CD4-positive, alpha-beta T cell treated with Interleukin-6 at 100 ng/mL for 8 hours (primary cell): Measurements from ENCODE around the gene FZD2.
"Not testable (repeated sequence)": the region's sequence is repeated elsewhere in the genome, so short reads cannot be mapped to it uniquely, and the experiment has no call there.

ENCODE experiments used
- DNase-seq: peaks from one replicate; pipeline ENCODE4 v3.0.0-alpha.2; 2020; ENCODE audit warnings: mixed read lengths, low spot score

Gene FZD2

DNA sequence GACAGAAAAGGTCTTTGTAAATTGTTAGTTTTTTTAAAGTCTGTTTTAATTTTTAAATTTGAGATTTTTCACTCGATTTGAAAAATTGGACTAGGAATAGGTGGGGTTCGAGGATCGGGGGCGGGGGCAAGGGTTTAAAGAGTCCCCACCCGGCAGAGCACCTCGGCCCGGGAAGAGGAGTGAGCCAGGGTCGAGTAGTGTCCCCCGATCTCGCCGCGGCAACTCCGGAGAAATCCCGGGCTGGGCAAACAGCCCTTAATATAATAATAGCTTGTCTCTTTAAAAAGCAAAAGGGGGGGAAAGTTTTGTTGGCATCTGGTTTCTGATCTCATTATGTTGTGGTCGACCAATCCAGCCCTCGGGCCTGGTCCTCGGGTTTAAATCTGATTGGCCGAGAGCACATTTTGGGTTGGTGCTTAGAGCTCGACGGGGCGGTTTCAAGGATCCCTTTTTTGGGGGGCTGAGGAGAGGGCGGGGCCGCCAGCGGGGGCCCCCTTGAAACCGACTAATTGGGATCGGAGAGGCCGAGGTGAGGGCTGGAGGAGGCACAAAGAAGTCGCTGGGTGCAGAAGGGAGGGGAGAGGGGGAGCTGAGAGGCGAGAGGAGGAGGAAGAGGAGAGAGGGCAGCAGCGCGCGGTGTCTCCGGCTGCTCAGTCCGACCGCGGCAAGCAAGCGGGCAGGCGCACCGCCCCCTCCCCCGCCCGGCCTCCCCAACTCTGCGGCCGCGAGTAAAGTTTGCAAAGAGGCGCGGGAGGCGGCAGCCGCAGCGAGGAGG is at the start of gene FZD2:
TSS of gene FZD2 (plus strand) at position 653 of the 775 bp plus-strand sequence. CDS start 205 bp downstream, outside the sequence.
- peak; percentile 29 for DNase-seq

- DNase-seq: not testable (repeated sequence)
These were observed 45.8 kb upstream of the FZD2 start for GRCh38 chr17:44511241-44512134.

- DNase-seq: no peak
These were observed 39.3 kb upstream of the FZD2 start for GRCh38 chr17:44518032-44518431.

DNA sequence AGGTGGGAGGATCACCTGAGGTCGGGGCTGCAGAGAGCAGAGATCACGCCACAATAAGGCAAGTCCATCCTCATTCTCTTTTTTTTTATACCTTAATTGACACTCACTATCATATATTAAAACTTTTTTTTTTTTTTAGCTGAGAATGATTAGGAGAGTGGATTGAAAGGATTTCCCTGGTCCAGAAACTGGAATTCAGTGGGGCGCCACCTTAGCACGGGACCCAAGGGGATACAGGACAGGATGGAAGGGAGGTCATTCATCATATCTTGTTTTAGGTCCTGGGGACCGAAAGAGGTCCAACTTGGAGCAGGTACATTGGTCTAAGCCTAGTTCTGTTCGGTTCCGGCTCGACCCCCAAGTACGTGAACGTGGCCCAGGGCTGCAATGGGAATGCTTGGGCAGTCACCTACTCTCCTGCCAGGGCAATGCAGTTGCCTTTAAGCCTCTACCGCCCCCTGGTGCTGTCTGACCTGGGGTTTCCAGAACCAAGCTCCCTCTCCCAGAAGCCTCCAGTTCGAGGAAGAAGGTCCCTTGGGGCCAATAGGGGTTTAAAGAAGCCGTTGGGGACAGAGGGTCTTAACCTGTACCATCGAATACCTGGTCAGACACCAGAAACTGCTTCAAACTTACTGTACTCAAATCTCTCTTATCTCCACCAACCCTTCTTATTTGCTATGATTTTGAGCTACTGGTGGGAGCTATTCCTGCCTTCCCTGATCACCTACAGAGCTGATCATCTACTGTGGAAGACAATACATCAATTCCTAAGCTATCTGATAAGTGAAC is 34.2 kb upstream of the FZD2 start:
- peak; percentile 8 for DNase-seq

DNA sequence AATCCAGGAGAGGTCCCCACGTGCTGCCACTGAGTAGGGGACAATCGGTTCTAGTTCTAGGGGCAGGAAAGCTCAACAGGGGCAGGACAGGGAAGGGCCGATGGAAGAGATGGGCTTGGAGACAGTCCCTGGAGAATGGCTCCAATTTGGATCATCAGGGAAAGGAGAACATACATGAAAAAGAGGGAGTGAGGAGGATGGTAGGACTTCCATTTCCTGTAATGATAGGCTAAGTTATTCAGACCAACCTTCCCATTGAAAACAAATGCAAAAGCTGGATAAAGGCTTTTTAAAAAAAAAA is 33.7 kb upstream of the FZD2 start:
- DNase-seq: no peak

GRCh38 chr17:44527102-44527501 is 30.2 kb upstream of the FZD2 start:
- DNase-seq: no peak

DNA sequence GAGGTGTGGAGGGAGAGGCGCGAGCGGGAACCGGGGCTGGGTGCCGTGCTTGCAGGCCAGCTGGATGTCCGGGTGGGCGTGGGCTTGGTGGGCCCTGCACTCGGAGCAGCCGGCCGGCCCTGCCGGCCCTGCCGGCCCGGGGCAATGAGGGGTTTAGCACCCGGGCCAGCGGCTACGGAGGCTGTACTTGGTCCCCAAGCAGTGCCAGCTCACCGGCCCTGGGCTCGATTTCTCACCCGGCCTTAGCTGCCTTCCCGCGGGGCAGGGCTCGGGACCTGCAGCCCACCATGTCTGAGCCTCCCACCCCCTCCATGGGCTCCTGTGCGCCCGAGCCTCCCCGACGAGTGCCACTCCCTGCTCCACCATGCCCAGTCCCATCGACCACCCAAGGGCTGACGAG is 29.3 kb upstream of the FZD2 start:
- no peak for DNase-seq

GRCh38 chr17:44529864-44530263 is 27.4 kb upstream of the FZD2 start:
- DNase-seq: no peak

- no peak for DNase-seq
These were observed 26.3 kb upstream of the FZD2 start for GRCh38 chr17:44530896-44531418.

GRCh38 chr17:44533533-44534246 is 23.6 kb upstream of the FZD2 start:
- peak; percentile 77 for DNase-seq

- no peak for DNase-seq
These were observed 21.0 kb upstream of the FZD2 start for GRCh38 chr17:44536090-44536953.

GRCh38 chr17:44537922-44538321 is 19.4 kb upstream of the FZD2 start:
- DNase-seq: not testable (repeated sequence)

- no peak for DNase-seq
These were observed 17.6 kb upstream of the FZD2 start for GRCh38 chr17:44539673-44540072.

DNA sequence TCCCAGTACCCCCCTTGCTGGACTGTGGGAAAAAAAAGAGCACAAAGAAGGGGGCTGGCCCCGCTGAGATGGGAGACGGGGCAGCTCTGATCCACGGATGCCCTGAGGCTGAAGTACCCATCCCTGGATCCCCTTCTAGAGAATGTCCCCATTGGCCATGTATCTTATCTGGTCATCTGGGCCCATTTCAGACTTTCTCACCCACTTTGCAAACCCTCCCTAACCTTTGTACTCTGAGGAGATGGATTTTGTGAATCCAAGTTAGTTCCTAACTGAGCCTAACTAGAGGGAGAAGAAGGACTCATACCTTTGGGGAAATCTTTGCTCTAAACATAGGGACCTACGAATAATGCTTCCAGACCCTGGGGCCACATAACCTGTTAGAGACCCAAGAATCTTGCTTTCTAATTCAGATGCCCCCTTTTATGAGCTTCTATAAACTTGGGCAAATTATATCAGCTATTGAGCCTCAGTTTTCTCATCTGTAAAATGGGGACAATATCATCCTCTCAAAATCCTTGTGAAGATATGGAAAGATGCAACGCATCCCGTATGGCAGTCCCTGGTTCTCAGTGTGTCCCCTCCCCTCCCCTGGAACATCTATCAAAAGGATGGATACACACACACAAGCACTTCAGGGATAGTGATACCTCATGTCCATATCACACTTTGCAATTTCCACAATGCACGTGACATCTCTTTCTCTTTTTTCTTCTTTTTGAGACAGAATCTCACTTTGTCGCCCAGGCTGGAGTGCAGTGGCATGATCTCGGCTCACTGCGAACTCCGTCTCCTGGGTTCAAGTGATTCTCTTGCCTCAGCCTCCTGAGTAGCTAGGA is 16.8 kb upstream of the FZD2 start:
- DNase-seq: no peak

DNA sequence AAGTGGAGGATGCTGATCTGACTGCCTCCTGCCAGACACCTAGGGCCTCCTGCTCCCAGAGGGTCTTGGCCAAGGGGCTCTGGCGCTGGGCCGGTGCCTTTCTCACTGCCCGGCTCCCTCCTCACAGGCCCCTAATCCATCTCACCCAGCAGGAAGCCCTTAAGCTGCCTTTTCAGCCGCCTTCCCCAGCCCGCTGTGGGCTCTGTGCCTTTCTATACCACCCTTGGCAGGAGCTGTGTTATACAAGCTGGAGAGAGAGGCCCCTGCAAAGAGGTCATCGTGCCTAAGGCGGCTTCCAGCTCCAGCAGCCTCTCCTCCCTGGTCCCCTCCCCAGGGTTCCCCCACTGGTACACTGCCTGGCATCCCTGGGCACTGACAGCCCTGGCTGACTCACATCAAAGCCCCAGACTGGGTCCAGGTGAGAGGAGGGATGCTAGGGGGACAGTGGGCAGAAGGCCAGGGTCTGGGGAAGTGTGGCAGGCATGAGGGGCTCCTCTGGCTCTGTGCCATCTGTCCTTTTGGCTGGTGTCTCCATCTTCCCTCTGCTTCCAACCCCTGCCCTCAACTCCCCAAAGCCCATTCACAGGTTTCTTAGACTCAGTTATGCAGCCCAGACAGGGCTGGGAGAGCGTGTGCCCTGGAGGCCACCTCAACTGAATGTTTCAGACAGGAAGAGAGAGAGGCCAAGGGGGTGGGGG is 15.3 kb upstream of the FZD2 start:
- no peak for DNase-seq

DNA sequence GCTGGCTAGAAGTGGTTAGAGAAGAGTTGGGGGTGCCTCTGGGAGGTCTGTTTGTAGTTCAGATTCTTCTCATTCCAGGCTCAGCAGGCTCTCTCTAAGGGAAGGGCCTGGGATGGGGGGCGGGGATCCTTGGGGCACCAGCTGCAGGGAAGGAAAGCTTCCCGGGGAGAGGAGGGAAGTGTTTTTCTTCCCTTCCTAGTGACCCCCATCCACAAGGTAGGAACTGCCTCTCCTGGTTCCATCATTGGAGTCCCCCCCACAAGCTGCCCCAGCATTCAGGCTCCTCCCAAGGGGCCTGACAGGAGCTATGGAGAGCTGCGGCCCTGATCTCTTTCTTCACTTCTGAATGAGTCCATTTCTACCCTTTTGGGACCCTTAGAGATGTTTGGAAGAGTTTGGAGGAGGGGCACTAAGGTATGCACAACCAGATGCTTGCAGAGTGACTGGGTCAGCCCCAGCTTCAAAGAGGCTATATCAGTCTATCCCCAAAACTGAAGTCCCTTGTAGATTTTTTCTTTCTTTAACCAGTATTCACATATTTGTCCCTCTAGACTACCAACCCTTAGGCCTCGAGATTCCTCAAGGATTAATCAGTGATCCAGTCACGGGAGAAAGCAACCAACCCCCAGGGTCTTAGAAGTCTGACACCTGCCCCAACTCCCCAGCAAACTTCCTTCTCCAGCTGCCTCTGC is 13.9 kb upstream of the FZD2 start:
- DNase-seq: no peak

DNA sequence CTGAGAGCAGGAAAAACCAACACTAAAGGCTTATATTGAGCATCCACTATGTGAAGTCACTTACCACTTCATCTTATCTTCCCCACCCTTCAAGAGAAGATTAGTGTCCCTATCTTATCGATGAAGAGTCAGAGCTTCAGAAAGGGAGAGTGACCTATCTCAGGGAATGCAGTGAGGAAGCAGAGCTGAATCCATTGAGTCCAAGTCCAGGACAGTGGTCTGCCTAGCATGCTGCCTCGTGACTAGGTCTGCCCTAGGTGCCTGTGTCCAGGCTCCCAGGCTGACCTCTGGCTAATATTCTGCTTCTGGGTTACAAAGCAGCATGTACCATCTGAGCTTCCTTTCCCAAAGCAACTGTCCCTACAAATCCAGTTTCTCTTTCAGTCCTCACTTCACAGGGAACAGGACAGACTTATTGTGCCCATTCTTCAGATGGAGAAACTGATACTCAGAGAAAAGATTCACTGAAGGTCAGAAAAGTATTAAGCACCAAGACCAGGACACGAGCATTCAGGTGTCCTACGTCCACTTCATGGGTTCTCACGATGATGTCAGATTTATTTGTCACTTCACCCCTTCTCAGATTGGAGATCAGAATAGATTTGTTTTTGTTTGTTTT is 13.3 kb upstream of the FZD2 start:
- no peak for DNase-seq
